ENCODE data around the gene POC1A.
"Not testable (repeated sequence)": the region's sequence is repeated elsewhere in the genome, so short reads cannot be mapped to it uniquely, and the experiment has no call there.

Gene POC1A

GRCh38 chr3:52183786-52184445, 29.7 kb upstream of the POC1A start:
- peak; percentile 62 for DNase-seq

GRCh38 chr3:52182691-52183090, 28.5 kb upstream of the POC1A start:
- DNase-seq, result no peak

- DNase-seq, result no peak
Measured at GRCh38 chr3:52182196-52182595, 28.0 kb upstream of the POC1A start.

GRCh38 chr3:52181543-52181942, 27.3 kb upstream of the POC1A start:
- DNase-seq, result no peak

- no peak for DNase-seq
Measured at GRCh38 chr3:52178537-52178936, 24.3 kb upstream of the POC1A start.

- not testable (repeated sequence) for DNase-seq
Measured at GRCh38 chr3:52178126-52178525, 23.9 kb upstream of the POC1A start.

- DNase-seq, result no peak
Measured at GRCh38 chr3:52177701-52178042, 23.4 kb upstream of the POC1A start.

GRCh38 chr3:52176951-52177700, 22.9 kb upstream of the POC1A start:
- peak; percentile 50 for DNase-seq

- DNase-seq, result no peak
Measured at GRCh38 chr3:52176180-52176752, 22.0 kb upstream of the POC1A start.

- no peak for DNase-seq
Measured at GRCh38 chr3:52175416-52176179, 21.4 kb upstream of the POC1A start.

GRCh38 chr3:52174896-52175295, 20.7 kb upstream of the POC1A start:
- no peak for DNase-seq

GRCh38 chr3:52173101-52173500, 18.9 kb upstream of the POC1A start:
- DNase-seq, result no peak

GRCh38 chr3:52172262-52172757, 18.1 kb upstream of the POC1A start:
- DNase-seq, result no peak

GRCh38 chr3:52171514-52172261, 17.5 kb upstream of the POC1A start:
- no peak for DNase-seq

- not testable (repeated sequence) for DNase-seq
Measured at GRCh38 chr3:52170217-52170616, 16.0 kb upstream of the POC1A start.

GRCh38 chr3:52167240-52167639, 13.0 kb upstream of the POC1A start:
- DNase-seq, result no peak

GRCh38 chr3:52162250-52162872, 8.1 kb upstream of the POC1A start:
- DNase-seq, result no peak

GRCh38 chr3:52159503-52159902, 5.3 kb upstream of the POC1A start:
- DNase-seq, result no peak

- no peak for DNase-seq
Measured at GRCh38 chr3:52155912-52156311, 1.7 kb upstream of the POC1A start.

- peak; percentile 86 for DNase-seq
Measured at GRCh38 chr3:52153389-52154096, 680 bp downstream of the POC1A start.

- not testable (repeated sequence) for DNase-seq
Measured at GRCh38 chr3:52151991-52152390, 2.2 kb downstream of the POC1A start.

Data from NCI-H69 (cell line).